K562 (cell line): ENCODE results near the gene CPT1B. TPM values are rescaled to one million over a fixed set of nuclear protein-coding genes. Genes with fewer than 3 reads are reported as not detected.
A peak's percentile ranks its signal among the peaks of the same experiment; 100 is the strongest.

ENCODE experiments used
- ARID3A ChIP-seq: IDR thresholded peaks from 2 replicates; pipeline ENCODE4 v1.6.1; 2012; ENCODE audit warnings: low read depth, low read length, improper control_type of control experiment, borderline replicate concordance
- ATF1 ChIP-seq, 2 experiments: fragments of 450-650 bp in 1 of 2; IDR thresholded peaks; 2 replicates each; pipeline ENCODE4 v1.6.1; 2016; ENCODE audit warnings: missing compliant biosample characterization in 1 of 2, missing genetic modification characterization in 1 of 2
- ATF6 ChIP-seq: sonication (generic); formaldehyde crosslinking; IDR thresholded peaks from 2 replicates; pipeline ENCODE4 v1.4.0; 2020; ENCODE audit warnings: mild to moderate bottlenecking, missing genetic modification reagents
- CXXC5 ChIP-seq: fragments of 250-450 bp; sonication (Bioruptor Pico); IDR thresholded peaks from 2 replicates; pipeline ENCODE4 v1.8.0; 2022; ENCODE audit warnings: inconsistent platforms, mild to moderate bottlenecking, moderate library complexity
- ELF1 ChIP-seq: fragments of 200-800 bp; sonication (Bioruptor generic); IDR thresholded peaks from 2 replicates; pipeline ENCODE4 v1.6.1; 2016; ENCODE audit warnings: missing genetic modification characterization, missing compliant biosample characterization
- HDGF ChIP-seq: fragments of 450-650 bp; IDR thresholded peaks from 2 replicates; pipeline ENCODE4 v1.6.1; 2016
- MAZ ChIP-seq, 2 experiments: fragments of 450-650 bp in 1 of 2; sonication (generic) in 1 of 2; formaldehyde crosslinking; IDR thresholded peaks in 1 of 2; conservative IDR thresholded peaks in 1 of 2; 2 replicates each; pipeline versions ENCODE4 v1.4.0 to v1.5.0; 2020; ENCODE audit warnings: mild to moderate bottlenecking in 1 of 2, missing genetic modification reagents in 1 of 2
- MIER1 ChIP-seq: fragments of 450-650 bp; IDR thresholded peaks from 2 replicates; pipeline ENCODE4 v1.6.1; 2016; ENCODE audit warnings: antibody characterized with exemption, mild to moderate bottlenecking, low read depth
- NUFIP1 ChIP-seq: fragments of 450-650 bp; IDR thresholded peaks from 2 replicates; pipeline ENCODE4 v1.6.1; 2018; ENCODE audit not compliant: partially characterized antibody
- POLR2H ChIP-seq: IDR thresholded peaks from 2 replicates; pipeline ENCODE4 v1.6.1; 2016; ENCODE audit warnings: missing genetic modification characterization, low read depth, mild to moderate bottlenecking, control low read depth, missing compliant biosample characterization, moderate library complexity
- RCOR1 ChIP-seq, 2 experiments: IDR thresholded peaks; 2 replicates each; pipeline ENCODE4 v1.6.1; 2012; ENCODE audit warnings: low read depth in 2 of 2, low read length in 2 of 2, borderline replicate concordance in 1 of 2, improper control_type of control experiment in 1 of 2
- RFX1 ChIP-seq: fragments of 450-650 bp; IDR thresholded peaks from 2 replicates; pipeline ENCODE4 v1.6.1; 2016; ENCODE audit warnings: mild to moderate bottlenecking, moderate library complexity
- SIRT6 ChIP-seq: IDR thresholded peaks from one replicate; pipeline ENCODE4 v1.6.1; 2012; ENCODE audit warnings: low read depth, mild to moderate bottlenecking, control low read depth, inconsistent platforms, low read length, moderate library complexity
- TAF15 ChIP-seq: fragments of 200-400 bp; formaldehyde crosslinking; IDR thresholded peaks from 2 replicates; pipeline ENCODE4 v1.6.1; 2017; ENCODE audit warnings: mild to moderate bottlenecking, low read depth, low read length, moderate library complexity
- TRIM28 ChIP-seq: fragments of 450-650 bp; IDR thresholded peaks from 2 replicates; pipeline ENCODE4 v1.6.1; 2017
- TSC22D4 ChIP-seq: fragments of 450-650 bp; IDR thresholded peaks from 2 replicates; pipeline ENCODE4 v1.6.1; 2016; ENCODE audit warnings: missing genetic modification characterization, missing biosample characterization, control low read depth
- ZBTB26 ChIP-seq: fragments of 450-650 bp; formaldehyde crosslinking; IDR thresholded peaks from 2 replicates; pipeline ENCODE4 v1.4.0; 2022; ENCODE audit warnings: missing genetic modification characterization
- ZNF175 ChIP-seq: fragments of 200-800 bp; sonication (Bioruptor generic); IDR thresholded peaks from 2 replicates; pipeline ENCODE4 v1.6.1; 2016; ENCODE audit warnings: low read depth, mild to moderate bottlenecking, missing genetic modification characterization, missing compliant biosample characterization
- ZNF384 ChIP-seq: IDR thresholded peaks from 2 replicates; pipeline ENCODE4 v1.6.1; 2012; ENCODE audit warnings: low read depth, low read length, improper control_type of control experiment
- ZNF583 ChIP-seq: fragments of 250-450 bp; sonication (Bioruptor Pico); IDR thresholded peaks from 2 replicates; pipeline ENCODE4 v1.4.0; 2020
- ZNF586 ChIP-seq: fragments of 450-650 bp; formaldehyde crosslinking; conservative IDR thresholded peaks from 2 replicates; pipeline ENCODE4 v1.4.0; 2020; ENCODE audit warnings: mild to moderate bottlenecking, moderate library complexity
- ZNF644 ChIP-seq: fragments of 200-800 bp; sonication (Bioruptor generic); IDR thresholded peaks from 2 replicates; pipeline ENCODE4 v1.6.1; 2016; ENCODE audit warnings: low read depth, missing genetic modification characterization, missing compliant biosample characterization
- ZNF696 ChIP-seq: fragments of 250-450 bp; sonication (Bioruptor Pico); conservative IDR thresholded peaks from 2 replicates; pipeline ENCODE4 v1.4.0; 2020; ENCODE audit warnings: mild to moderate bottlenecking, moderate library complexity
- ZNF830 ChIP-seq: fragments of 250-450 bp; sonication (Bioruptor Pico); IDR thresholded peaks from 2 replicates; pipeline ENCODE4 v1.5.0; 2021; ENCODE audit warnings: mild to moderate bottlenecking
- polyA plus RNA-seq, 8 experiments: library from polyadenylated mRNA; depleted of rRNA in 4 of 8; stranded (reverse) in 5 of 8; unstranded in 3 of 8; fragments of >200 nt; fragmentation: Nextera tagmentation in 2 of 8; fragmentation: Illumina TruSeq in 1 of 8; extraction: Ambion mirVana in 2 of 8; extraction: Trizol in 1 of 8; gene quantifications; 2 replicates each; pipeline versions ENCODE4 v1.2.1 to v1.2.3, GENCODE V29; 2011 to 2014; ENCODE audit warnings: inconsistent platforms in 1 of 8, missing spikeins in 1 of 8
- total RNA-seq, 7 experiments: library from RNA; depleted of rRNA in 6 of 7; stranded (reverse); fragments of >200 nt in 6 of 7; fragmentation: Illumina TruSeq in 2 of 7; extraction: Trizol in 2 of 7; gene quantifications; 2 replicates each; pipeline versions ENCODE4 v1.2.1 to v1.2.3, GENCODE V29; 2011 to 2021; ENCODE audit warnings: low replicate concordance in 1 of 7

Gene CPT1B
- total and polyA plus RNA-seq, 9 of the 15 experiments (the other 6 are each of a cell fraction or from before 2014, with no cell fraction given), result 0.35 to 6.1 (median 2.6) TPM

- TF ChIP-seq ATF6 (CRISPR knock-in tag) (no peak), ARID3A (no peak), HDGF (no peak), ATF1 (CRISPR knock-in tag; IDR thresholded peaks at IDR 0.05) (no peak), ATF1 (tag; IDR thresholded peaks at IDR 0.05) (no peak), TAF15 (no peak), ZNF696 (CRISPR knock-in tag) (no peak), ZNF830 (CRISPR knock-in tag) (no peak), SIRT6 (no peak), RCOR1 (IDR thresholded peaks at IDR 0.05; ENCODE audit: borderline replicate concordance in 1 of 2, low read depth in 2 of 2, low read length in 2 of 2) (peak in 1 of 2 experiments; percentile 15; a peak in 1 of 4 replicates), ELF1 (tag) (no peak), RFX1 (no peak), ZNF586 (no peak), TSC22D4 (no peak), ZNF583 (CRISPR knock-in tag) (no peak), ZNF175 (no peak), MAZ (CRISPR knock-in tag; conservative IDR thresholded peaks at IDR 0.05 in 1 of 2, IDR thresholded peaks at IDR 0.05 in 1 of 2) (0 out of 4 replicates have a peak, but pooled peaks of 1 of the 2 experiments have one; percentile 19), MIER1 (no peak), ZNF384 (peak; percentile 69; the same call in 1 of the 2 replicates), NUFIP1 (no peak), POLR2H (no peak), ZBTB26 (CRISPR knock-in tag) (no peak), ZNF644 (tag) (no peak), TRIM28 (no peak), CXXC5 (CRISPR knock-in tag) (no peak)
Measured at GRCh38 chr22:50576070-50576469, 2.2 kb downstream of the CPT1B start (continued).
